Stomach (tissue), 4 donors: ENCODE data around the gene RHOT1.

ENCODE experiments used
- CTCF ChIP-seq, 7 experiments: fragments of 450-650 bp in 4 of 7; fragments of 200-600 bp in 3 of 7; sonication (generic) in 3 of 7; IDR thresholded peaks; one replicate each; pipeline ENCODE4 v1.5.1; 2016 to 2019; ENCODE audit warnings: antibody characterized with exemption in 7 of 7, control low read depth in 2 of 7, mild to moderate bottlenecking in 1 of 7
- POLR2A ChIP-seq, 4 donors: fragments of 450-650 bp; IDR thresholded peaks; one replicate each; pipeline ENCODE4 v1.6.1; 2016; ENCODE audit warnings: antibody characterized with exemption in 4 of 4, control low read depth in 2 of 4, mild to moderate bottlenecking in 1 of 4, moderate library complexity in 1 of 4

- TF ChIP-seq CTCF (IDR thresholded peaks at IDR 0.05) (no peak), POLR2A (IDR thresholded peaks at IDR 0.05) (no peak)
Observed at GRCh38 chr17:32110596-32110995, 31.7 kb upstream of the RHOT1 start.
